Stimulated activated naive CD8-positive, alpha-beta T cell treated with anti-CD3 and anti-CD28 coated beads, Interleukin-15, Interleukin-2, amounts not matched to agents 100 U/mL and 50 U/mL, for 24 hours (primary cell): ENCODE data around the gene PHACTR3.

Source experiments
- ATAC-seq: fragments of 150-1000 bp; cut with Tn5 transposase; one replicate; pipeline ENCODE4 v1.10.0; 2021
- DNase-seq: peaks from one replicate; pipeline ENCODE4 v3.0.0; 2021

Gene PHACTR3

GRCh38 chr20:59800309-59800708, 196.0 kb downstream of the PHACTR3 start:
- ATAC-seq = no peak
- no peak for DNase-seq

DNA sequence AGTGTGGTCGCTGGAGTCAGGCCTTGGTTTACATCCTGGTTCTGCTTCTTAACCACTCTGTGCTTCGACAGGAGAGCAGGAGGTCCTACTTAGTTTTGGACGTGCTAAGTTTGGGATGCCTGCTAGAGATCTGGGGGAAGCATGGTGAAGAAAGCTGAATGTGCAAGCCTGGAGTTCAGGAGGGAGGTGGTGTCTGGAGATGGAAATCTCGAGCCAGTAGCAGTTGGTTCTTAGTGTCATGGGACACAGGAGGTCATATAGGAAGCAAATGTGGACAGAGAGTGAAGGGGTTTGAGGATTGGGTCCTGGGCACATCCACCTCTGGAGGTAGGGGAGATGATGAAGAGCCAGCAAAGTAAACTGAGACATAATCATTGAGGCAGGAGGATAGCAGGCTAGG, 197.7 kb downstream of the PHACTR3 start:
- DNase-seq (no peak), ATAC-seq (no peak)

- ATAC-seq = no peak
- no peak for DNase-seq
Measured at GRCh38 chr20:59802471-59803221, 198.3 kb downstream of the PHACTR3 start.

DNA sequence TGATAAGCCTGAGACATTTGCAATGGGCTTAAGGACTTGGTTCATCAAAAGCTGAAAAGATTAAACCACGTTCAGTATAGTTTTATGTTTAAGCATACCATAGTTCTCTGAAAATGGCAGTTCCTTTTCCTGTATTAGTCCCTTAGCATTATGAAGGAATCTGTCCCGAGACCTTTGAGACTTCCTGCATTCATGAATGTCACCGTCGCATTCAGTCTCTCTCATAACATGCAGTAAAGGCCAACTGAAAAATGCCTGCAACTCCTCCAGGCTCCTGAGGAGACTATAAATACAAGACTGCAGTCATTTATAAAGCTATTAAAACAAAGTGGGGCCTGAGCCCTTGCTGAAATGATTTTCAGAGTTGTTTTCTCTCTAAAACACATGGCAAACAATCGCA, 200.0 kb downstream of the PHACTR3 start:
- DNase-seq (no peak), ATAC-seq (no peak)

- no peak for ATAC-seq
- DNase-seq = no peak
Measured at GRCh38 chr20:59804871-59805665, 200.7 kb downstream of the PHACTR3 start.

DNA sequence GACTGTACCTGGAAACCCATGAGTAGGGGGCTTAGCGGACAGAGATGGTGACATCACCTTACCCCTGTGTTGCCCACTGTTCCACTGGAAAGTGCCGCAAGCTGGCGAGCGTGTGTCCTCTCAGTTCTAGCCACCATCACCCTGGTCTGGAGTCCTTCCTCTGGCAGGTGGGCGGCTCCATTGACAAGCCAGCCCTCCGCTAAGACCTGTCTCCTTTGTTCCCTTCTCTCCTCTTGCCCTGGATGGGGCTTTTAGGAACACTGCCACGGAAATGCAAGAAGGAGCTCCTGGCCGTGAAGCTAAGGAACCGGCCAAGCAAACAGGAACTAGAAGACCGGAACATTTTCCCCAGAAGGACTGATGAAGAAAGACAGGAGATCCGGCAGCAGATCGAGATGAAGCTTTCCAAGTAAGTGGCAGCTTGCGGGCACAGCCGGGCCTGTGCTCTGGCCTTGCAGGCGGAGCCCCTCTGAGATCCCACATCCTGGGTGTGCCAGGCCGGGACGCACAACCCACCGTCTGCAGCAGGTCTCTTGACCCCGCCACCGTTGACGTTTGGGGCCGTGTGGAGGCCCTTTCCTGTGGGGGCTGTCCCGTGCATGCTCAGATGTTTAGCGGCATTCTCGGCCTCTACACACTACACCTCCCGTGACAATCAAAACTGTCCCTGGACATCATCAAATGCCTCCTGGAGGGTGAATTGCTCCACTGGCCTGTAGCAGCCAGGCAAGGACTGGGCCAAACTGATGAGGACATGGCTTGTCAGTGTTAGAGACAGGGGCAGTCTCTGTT, 201.6 kb downstream of the PHACTR3 start:
- no peak for DNase-seq
- no peak for ATAC-seq

GRCh38 chr20:59806578-59806975, 202.2 kb downstream of the PHACTR3 start:
- DNase-seq (no peak), ATAC-seq (no peak)

GRCh38 chr20:59807909-59808728, 203.8 kb downstream of the PHACTR3 start:
- DNase-seq (no peak), ATAC-seq (no peak)

- DNase-seq = no peak
- ATAC-seq = no peak
Measured at GRCh38 chr20:59808729-59809381, 204.5 kb downstream of the PHACTR3 start.

GRCh38 chr20:59809630-59810448, 205.5 kb downstream of the PHACTR3 start:
- no peak for ATAC-seq
- DNase-seq = no peak

DNA sequence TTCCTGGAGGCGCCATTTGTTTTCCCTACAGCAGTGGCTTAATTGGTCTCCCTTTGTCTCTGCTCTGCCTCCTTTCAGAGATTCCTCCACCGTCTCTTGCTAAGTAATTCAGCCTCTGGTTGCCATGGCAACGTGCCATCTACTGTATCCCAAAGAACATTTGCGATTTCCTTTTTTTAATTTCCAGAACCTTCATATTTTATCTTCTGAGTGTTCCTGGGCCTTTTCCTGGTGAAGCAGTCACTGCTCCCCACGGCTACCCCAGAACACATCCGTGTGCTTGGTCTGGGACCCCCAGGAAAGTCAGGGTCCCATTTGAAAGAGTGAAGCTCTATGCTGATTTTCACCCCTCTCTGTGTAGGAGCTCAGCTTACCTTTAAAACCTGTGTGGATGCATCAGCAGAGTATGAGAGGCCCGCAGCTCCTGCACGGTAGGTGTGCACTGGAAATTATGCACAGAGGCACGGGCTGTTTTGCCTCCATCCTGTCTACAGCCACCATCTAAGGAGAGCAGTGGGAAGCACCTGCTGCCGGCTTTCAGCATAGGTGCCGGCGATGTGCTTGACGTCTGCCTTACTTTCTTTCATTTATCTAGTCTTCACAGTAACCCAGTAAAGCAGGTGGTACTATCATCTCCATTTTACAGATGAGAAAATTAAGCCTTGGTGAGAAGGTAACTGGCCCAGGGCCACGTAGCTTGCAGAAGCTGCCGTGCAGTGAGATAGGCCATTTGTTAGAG, 206.3 kb downstream of the PHACTR3 start:
- no peak for ATAC-seq
- no peak for DNase-seq

GRCh38 chr20:59811681-59812171, 207.4 kb downstream of the PHACTR3 start:
- no peak for ATAC-seq

GRCh38 chr20:59812286-59813125, 208.2 kb downstream of the PHACTR3 start:
- no peak for DNase-seq

More at GRCh38 chr20:59811681-59812171, 207.4 kb downstream of the PHACTR3 start:
- no peak for DNase-seq

DNA sequence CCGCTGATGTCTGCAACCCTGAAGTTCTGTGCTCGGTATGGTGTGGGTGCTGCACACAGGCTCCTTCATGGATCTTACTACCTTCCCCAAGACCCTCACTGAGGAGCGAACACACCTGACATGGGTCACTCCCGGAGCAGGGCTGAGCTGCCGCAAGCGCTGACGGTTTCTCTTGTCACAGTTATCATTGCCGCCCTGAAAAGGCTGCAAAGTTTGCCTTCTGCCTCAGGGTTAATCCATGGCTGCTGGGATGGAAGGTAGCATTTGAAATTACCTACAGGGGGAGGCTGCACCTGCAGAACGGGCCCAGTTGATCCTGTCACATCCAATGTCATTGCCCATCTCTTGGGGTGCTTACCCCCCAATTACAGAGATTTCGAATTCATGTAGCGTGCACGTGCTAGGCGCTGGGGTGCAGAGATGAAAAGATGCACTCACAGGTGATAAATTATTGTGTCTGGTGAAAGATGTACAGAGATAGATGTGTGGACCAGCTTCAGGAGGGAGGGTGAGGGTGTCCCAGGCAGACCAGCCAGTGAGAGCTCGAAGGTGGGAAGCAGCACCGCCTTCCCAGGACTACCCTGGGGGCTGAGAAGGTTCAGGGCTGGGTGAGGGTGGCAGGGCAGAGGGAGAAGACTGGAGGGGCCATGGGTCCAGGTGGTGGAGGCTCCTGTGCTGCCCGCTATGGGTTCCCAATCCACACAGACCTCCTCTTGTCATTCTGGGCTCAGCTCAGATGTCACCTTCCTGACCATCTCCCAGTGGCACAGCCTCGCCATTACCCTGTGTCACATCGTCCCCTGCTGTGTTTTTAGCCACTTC, 209.0 kb downstream of the PHACTR3 start:
- ATAC-seq (no peak), DNase-seq (no peak)

More at GRCh38 chr20:59812286-59813125, 208.2 kb downstream of the PHACTR3 start:
- no peak for ATAC-seq

- ATAC-seq = no peak
Measured at GRCh38 chr20:59813948-59814839, 209.9 kb downstream of the PHACTR3 start.

GRCh38 chr20:59814840-59815340, 210.6 kb downstream of the PHACTR3 start:
- no peak for ATAC-seq
- DNase-seq = no peak

More at GRCh38 chr20:59813948-59814839, 209.9 kb downstream of the PHACTR3 start:
- DNase-seq = no peak
